AG09319 (cell line): ENCODE results near the gene C1orf167.

Source experiments
- DNase-seq: peaks from one replicate; pipeline ENCODE4 v3.0.0-alpha.2; 2010; ENCODE audit warnings: low read depth; ENCODE audit errors: extremely low read depth
- CTCF ChIP-seq: IDR thresholded peaks from 2 replicates; pipeline ENCODE4 v1.5.1; 2011; ENCODE audit warnings: low read depth, mild to moderate bottlenecking, inconsistent platforms, low read length, moderate library complexity

Gene C1orf167

GRCh38 chr1:11774753-11775152 is 12.8 kb downstream of the C1orf167 start:
- TF ChIP-seq CTCF: no peak

GRCh38 chr1:11777658-11778322 is 15.8 kb downstream of the C1orf167 start:
- DNase-seq: no peak
- no peak for TF ChIP-seq CTCF

More at GRCh38 chr1:11774753-11775152, 12.8 kb downstream of the C1orf167 start:
- no peak for DNase-seq

DNA sequence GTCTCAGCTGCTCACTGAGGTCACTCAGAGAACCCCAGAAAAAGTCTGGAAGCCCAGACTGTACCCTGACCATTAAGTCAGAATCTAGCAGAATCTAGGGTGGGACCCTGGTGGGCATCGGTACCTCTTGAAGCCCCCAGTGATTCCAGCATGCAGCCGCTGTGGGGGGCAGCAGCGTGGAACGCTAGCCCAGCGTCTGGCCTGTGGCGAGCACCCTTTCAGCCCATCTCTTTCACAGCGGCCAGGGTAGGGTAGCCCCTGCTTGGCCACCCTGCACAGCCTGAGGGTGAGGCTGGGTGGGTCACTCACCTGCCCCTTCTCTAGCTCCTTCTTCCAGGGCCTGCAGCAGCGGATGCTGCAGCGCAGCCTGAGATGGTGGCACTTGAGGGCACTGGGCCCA is 16.3 kb downstream of the C1orf167 start:
- no peak for TF ChIP-seq CTCF
- no peak for DNase-seq

DNA sequence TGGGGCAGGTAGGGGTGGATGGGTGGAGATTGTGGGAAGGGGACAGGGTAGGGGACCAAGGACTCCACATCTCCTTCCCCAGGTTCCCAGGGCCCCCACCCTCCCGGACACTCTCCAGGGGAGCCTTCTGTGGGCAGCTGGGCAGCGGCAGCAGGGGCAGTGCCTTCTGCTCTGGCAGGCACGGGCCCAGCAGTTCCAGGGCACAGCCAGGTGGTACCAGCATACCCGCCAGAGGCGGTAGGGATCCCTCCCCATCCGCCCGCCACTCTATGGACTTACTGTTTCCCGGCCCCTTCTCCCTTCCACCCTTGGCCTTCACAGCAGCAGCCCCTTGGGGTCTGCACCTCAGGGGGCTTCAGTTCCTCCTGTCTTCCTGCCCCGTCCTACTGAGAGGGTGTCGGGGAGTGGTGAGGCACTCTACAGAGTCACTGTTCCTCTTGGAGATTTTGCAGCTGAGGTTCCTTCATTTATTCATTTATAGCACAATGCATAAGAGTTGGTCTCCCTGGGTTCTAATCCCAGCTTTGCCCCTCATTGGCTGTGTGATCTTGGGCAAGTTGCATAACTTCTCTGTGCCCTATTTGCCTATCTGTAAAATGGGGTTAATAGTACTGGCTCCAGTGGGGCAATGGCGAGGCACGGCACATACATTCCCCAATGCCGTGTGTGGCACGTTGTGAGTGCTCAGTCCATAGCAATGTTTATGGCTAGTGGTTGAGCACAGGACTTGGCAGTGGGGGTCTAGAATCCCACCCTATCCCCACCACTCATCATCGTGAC is 17.0 kb downstream of the C1orf167 start:
- TF ChIP-seq CTCF: no peak

GRCh38 chr1:11779715-11780379 is 17.9 kb downstream of the C1orf167 start:
- DNase-seq: no peak
- TF ChIP-seq CTCF: no peak

More for the DNA sequence above, 17.0 kb downstream of the C1orf167 start:
- DNase-seq: no peak

DNA sequence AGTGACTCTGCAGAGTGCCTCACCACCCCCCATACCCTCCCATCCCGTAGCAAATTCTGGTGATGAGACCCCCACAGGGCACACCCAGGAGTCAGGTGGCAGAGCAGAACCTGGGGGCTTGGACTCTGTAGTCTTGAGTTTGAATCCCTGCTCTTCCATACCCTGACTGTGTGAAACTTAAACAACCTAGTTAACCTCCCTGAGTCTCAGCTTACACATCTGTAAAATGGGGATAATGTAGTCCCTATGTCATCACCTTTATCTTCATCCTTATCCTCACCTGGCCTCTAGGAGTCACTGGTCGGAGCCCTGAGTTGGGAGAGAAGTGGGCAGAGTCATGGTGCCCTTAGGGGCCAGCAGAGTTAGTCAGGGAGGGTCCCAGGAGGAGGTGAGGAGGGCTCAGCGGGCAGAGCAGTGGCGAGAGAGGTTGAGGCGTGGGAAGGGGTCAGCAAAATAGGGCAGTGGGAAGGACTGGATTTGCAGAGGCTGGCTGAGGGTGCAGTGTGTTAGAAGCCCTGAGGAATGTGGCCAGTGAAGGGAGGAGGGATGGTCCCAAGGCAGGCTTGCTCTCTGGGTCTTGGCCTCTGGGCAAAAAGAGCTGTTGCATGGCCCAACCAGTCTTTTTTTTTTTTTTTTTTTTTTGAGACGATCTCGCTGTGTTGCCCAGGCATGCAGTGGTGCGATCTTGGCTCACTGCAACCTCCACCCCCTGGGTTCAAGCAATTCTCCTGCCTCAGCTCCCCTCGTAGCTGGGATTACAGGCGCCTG is 18.6 kb downstream of the C1orf167 start:
- TF ChIP-seq CTCF: no peak
- DNase-seq: no peak
